GM12878 (cell line): ENCODE data around the gene CLEC4M. TPM values are rescaled to one million over a fixed set of nuclear protein-coding genes. Genes with fewer than 3 reads are reported as not detected.

ENCODE experiments used
- ATAC-seq: fragments of 200-7000 bp; cut with Tn5 transposase; 3 replicates; pipeline ENCODE4 v1.9.1; 2020; ENCODE audit warnings: mild to moderate bottlenecking, moderate library complexity
- BruUV-seq: library from RNA; stranded (reverse); fragments of 400-500 nt; replicated peaks from 2 replicates; lab custom pipeline; 2021; lab: Mats Ljungman, UMichigan
- CTCF ChIA-PET: fragments of 300-600 bp; sonication (Branson Sonifier 250); formaldehyde crosslinking; extraction: SDS; loops from one replicate; lab custom pipeline; 2021; ENCODE audit warnings: inconsistent platforms; lab: Yijun Ruan, JAX
- POLR2A ChIA-PET: fragments of 350-600 bp; formaldehyde crosslinking; extraction: SDS; loops from one replicate; lab custom pipeline; 2021; ENCODE audit warnings: inconsistent platforms; lab: Charles Lee
- RAD21 ChIA-PET: fragments of 300-600 bp; sonication (Branson Sonifier 250); formaldehyde crosslinking; loops from one replicate; lab custom pipeline; 2023; ENCODE audit warnings: antibody characterized with exemption; ENCODE audit not compliant: unreplicated experiment; lab: Charles Lee
- SMC1A ChIA-PET: fragments of 300-600 bp; sonication (Branson Sonifier 250); formaldehyde crosslinking; loops from one replicate; lab custom pipeline; 2023; ENCODE audit not compliant: unreplicated experiment, uncharacterized antibody; lab: Charles Lee
- DNase-seq: peaks from one replicate; pipeline ENCODE4 v3.0.0-alpha.2; 2011; ENCODE audit warnings: low read depth, low spot score
- FAIRE-seq: peaks from 3 replicates; lab custom pipeline; 2011; peaks lifted over from hg19 to GRCh38; lab: Jason Lieb, UNC
- H2AFZ ChIP-seq: 2 replicates; pipeline ENCODE4 v1.6.0; 2011; ENCODE audit warnings: low read depth, low read length, control low read depth; ENCODE audit not compliant: control insufficient read depth
- H3K27ac ChIP-seq: 2 replicates; pipeline ENCODE4 v1.5.1; 2011; ENCODE audit warnings: control low read depth; ENCODE audit not compliant: control insufficient read depth, insufficient read depth
- H3K27me3 ChIP-seq, 2 experiments: replicated peaks in 1 of 2; 2 replicates each; pipeline versions ENCODE4 v1.6.0 to v1.6.1; 2011; ENCODE audit warnings: low read length in 1 of 2; ENCODE audit not compliant: control insufficient read depth in 2 of 2, insufficient read depth in 2 of 2
- H3K36me3 ChIP-seq, 2 experiments: 2 replicates each; pipeline ENCODE4 v1.5.1; 2011; ENCODE audit warnings: low read length in 1 of 2; ENCODE audit not compliant: control insufficient read depth in 2 of 2, insufficient read depth in 2 of 2
- H3K4me1 ChIP-seq: 2 replicates; pipeline ENCODE4 v1.6.1; 2011; ENCODE audit warnings: mild to moderate bottlenecking, low read length, moderate library complexity, mixed read lengths; ENCODE audit not compliant: control insufficient read depth, insufficient read depth
- H3K4me2 ChIP-seq: 2 replicates; pipeline ENCODE4 v1.6.0; 2011; ENCODE audit warnings: control low read depth; ENCODE audit not compliant: control insufficient read depth, insufficient read depth
- H3K4me3 ChIP-seq: fragments of 200-600 bp; sonication (generic); 2 replicates; pipeline ENCODE4 v1.5.1; 2016
- H3K79me2 ChIP-seq: 2 replicates; pipeline ENCODE4 v1.6.0; 2011; ENCODE audit warnings: low read length; ENCODE audit not compliant: control insufficient read depth, insufficient read depth
- H3K9ac ChIP-seq: 2 replicates; pipeline ENCODE4 v1.8.0; 2011; ENCODE audit warnings: low read length, control low read depth, mixed read lengths; ENCODE audit not compliant: control insufficient read depth, insufficient read depth
- H3K9me3 ChIP-seq: replicated peaks from 3 replicates; pipeline ENCODE4 v1.5.1; 2011; ENCODE audit warnings: mild to moderate bottlenecking, low read length; ENCODE audit not compliant: control insufficient read depth, insufficient read depth
- H4K20me1 ChIP-seq: 2 replicates; pipeline ENCODE4 v1.6.0; 2011; ENCODE audit not compliant: control insufficient read depth, insufficient read depth
- ATF7 ChIP-seq: fragments of 450-650 bp; IDR thresholded peaks from 2 replicates; pipeline ENCODE4 v1.6.1; 2016; ENCODE audit warnings: low read depth, mild to moderate bottlenecking
- CHD2 ChIP-seq: IDR thresholded peaks from 2 replicates; pipeline ENCODE4 v1.6.1; 2011; ENCODE audit warnings: low read depth, low read length, improper control_type of control experiment, borderline replicate concordance
- HCFC1 ChIP-seq: fragments of 150-350 bp; IDR thresholded peaks from 2 replicates; pipeline ENCODE4 v1.6.1; 2014; ENCODE audit warnings: low read length
- HDAC2 ChIP-seq: fragments of 200-600 bp; sonication (generic); IDR thresholded peaks from 2 replicates; pipeline ENCODE4 v1.6.1; 2017
- HDAC6 ChIP-seq: fragments of 200-600 bp; sonication (generic); IDR thresholded peaks from one replicate; pipeline ENCODE4 v1.8.0; 2017; ENCODE audit warnings: antibody characterized with exemption; ENCODE audit not compliant: unreplicated experiment
- JUND ChIP-seq: IDR thresholded peaks from 2 replicates; pipeline ENCODE4 v1.6.1; 2012; ENCODE audit warnings: low read depth, mild to moderate bottlenecking, low read length, improper control_type of control experiment, moderate library complexity
- NFIC ChIP-seq: IDR thresholded peaks from 2 replicates; pipeline ENCODE4 v1.6.1; 2012; ENCODE audit warnings: low read depth, mild to moderate bottlenecking, inconsistent platforms, low read length, moderate library complexity
- POLR2A ChIP-seq: IDR thresholded peaks from 2 replicates; pipeline ENCODE4 v1.6.1; 2011; ENCODE audit warnings: low read depth, mild to moderate bottlenecking, low read length
- POLR2AphosphoS2 ChIP-seq: IDR thresholded peaks from 2 replicates; pipeline ENCODE4 v1.6.1; 2011; ENCODE audit warnings: low read depth, mild to moderate bottlenecking, low read length, improper control_type of control experiment, moderate library complexity
- RAD51 ChIP-seq: fragments of 450-650 bp; IDR thresholded peaks from 2 replicates; pipeline ENCODE4 v1.6.1; 2016; ENCODE audit warnings: moderate library complexity, mild to moderate bottlenecking, inconsistent platforms
- RELB ChIP-seq: fragments of 450-650 bp; IDR thresholded peaks from 2 replicates; pipeline ENCODE4 v1.6.1; 2017; ENCODE audit warnings: low read depth, mild to moderate bottlenecking, moderate library complexity
- SUPT20H ChIP-seq: IDR thresholded peaks from 2 replicates; pipeline ENCODE4 v1.6.1; 2011; ENCODE audit warnings: low read depth, mild to moderate bottlenecking, low read length, moderate library complexity, borderline replicate concordance; ENCODE audit not compliant: control insufficient read depth
- SUZ12 ChIP-seq: fragments of 200-600 bp; sonication (generic); IDR thresholded peaks from one replicate; pipeline ENCODE4 v1.6.1; 2018; ENCODE audit warnings: antibody characterized with exemption, mild to moderate bottlenecking; ENCODE audit not compliant: unreplicated experiment
- TAF1 ChIP-seq: IDR thresholded peaks from 2 replicates; pipeline ENCODE4 v1.6.1; 2011; ENCODE audit warnings: mild to moderate bottlenecking, low read depth, low read length, borderline replicate concordance
- ZBTB11 ChIP-seq: fragments of 450-650 bp; formaldehyde crosslinking; IDR thresholded peaks from 2 replicates; pipeline ENCODE4 v1.5.0; 2022; ENCODE audit warnings: mild to moderate bottlenecking, missing genetic modification characterization
- ZBTB4 ChIP-seq: fragments of 450-650 bp; formaldehyde crosslinking; IDR thresholded peaks from 2 replicates; pipeline ENCODE4 v1.4.0; 2022; ENCODE audit warnings: mild to moderate bottlenecking, moderate library complexity
- ZNF384 ChIP-seq: IDR thresholded peaks from 2 replicates; pipeline ENCODE4 v1.6.1; 2012; ENCODE audit warnings: low read depth, mild to moderate bottlenecking, low read length, improper control_type of control experiment, borderline replicate concordance
- ZSCAN29 ChIP-seq: fragments of 450-650 bp; IDR thresholded peaks from 2 replicates; pipeline ENCODE4 v1.6.1; 2017; ENCODE audit warnings: mild to moderate bottlenecking, moderate library complexity
- WGBS: methylation state at CpG from one replicate; pipeline ENCODE4 v1.1.6; 2016; ENCODE audit warnings: low lambda C conversion rate; ENCODE audit not compliant: insufficient replicate concordance, insufficient coverage; ENCODE audit errors: missing lambda C conversion rate; 5-methylcytosine and 5-hydroxymethylcytosine counted together
- in situ Hi-C: fragments of 300-500 bp; cut with MboI; formaldehyde crosslinking; loops from 9 replicates; pipeline ENCODE4 v1.14.3; 2018; ENCODE audit warnings: mixed read lengths
- intact Hi-C: fragments of 100-400 bp; cut with micrococcal nuclease; formaldehyde crosslinking; loops from one replicate; pipeline ENCODE4 v1.14.2; 2022; ENCODE audit not compliant: unreplicated experiment
- polyA plus RNA-seq, 11 experiments: library from polyadenylated mRNA; depleted of rRNA in 4 of 11; unstranded in 6 of 11; stranded (reverse) in 5 of 11; fragments of >200 nt; fragmentation: Nextera tagmentation in 4 of 11; fragmentation: Illumina TruSeq in 1 of 11; extraction: Ambion mirVana in 4 of 11; extraction: Trizol in 1 of 11; gene quantifications; 1 replicate in 1 of 11; 2 replicates in 10 of 11; pipeline versions ENCODE4 v1.2.1 to v1.2.3, GENCODE V29; 2011 to 2016; ENCODE audit warnings: inconsistent platforms in 2 of 11, missing spikeins in 2 of 11, low read depth in 1 of 11
- total RNA-seq, 4 experiments: library from RNA; depleted of rRNA in 3 of 4; stranded (reverse); fragments of >200 nt in 3 of 4; fragmentation: Illumina TruSeq in 1 of 4; extraction: Trizol in 1 of 4; gene quantifications; 2 replicates each; pipeline versions ENCODE4 v1.2.1 to v1.2.3, GENCODE V29; 2013 to 2021

The CLEC4M gene
- total and polyA plus RNA-seq, 10 of the 15 experiments (the other 5 are each of a cell fraction or from before 2014, with no cell fraction given), result 0.11 to 0.42 (median 0.25) TPM; not detected in 1

GRCh38 chr19:7729831-7730285 is 33.2 kb upstream of the CLEC4M start:
- POLR2A ChIA-PET, result no interaction called here
- in situ Hi-C loops (no loop called here), intact Hi-C loops (no loop called here)
- RAD21 ChIA-PET, result no interaction called here
- no peaks in the 10 kb centered on the region for H3K36me3 ChIP-seq
- 29% methylated on average over 25 of the region's 34 CpGs for WGBS
- no peak overlapping the region for H3K9ac ChIP-seq
- no peak overlapping the region for H3K27ac ChIP-seq
- no peaks in the 10 kb centered on the region for H4K20me1 ChIP-seq
- no TSS peak for BruUV-seq
- no peaks in the 10 kb centered on the region; the same call in none of the 2 replicates for H3K4me1 ChIP-seq
- H3K4me2 ChIP-seq, result no peak overlapping the region
- no peak overlapping the region for H3K4me3 ChIP-seq
- H3K27me3 ChIP-seq, result peaks cover 4% of the 10 kb centered on the region in 2 experiments; a peak in 3 of 4 replicates
- SMC1A ChIA-PET, result interaction anchor here (1.0 kb wide), 1 partner anchor 38 kb away, joined by 4 read pairs; no protein-coding TSS in a partner anchor
- H2AFZ ChIP-seq, result no peak overlapping the region
- DNase-seq, result no peak
- CTCF ChIA-PET, result no interaction called here
- no peaks in the 10 kb centered on the region; the same call in 2 of the 3 replicates for H3K9me3 ChIP-seq
- ATAC-seq, result peak; percentile 26
- FAIRE-seq, result no peak
- H3K79me2 ChIP-seq, result no peaks in the 10 kb centered on the region
- TF ChIP-seq ATF7 (no peak), SUPT20H (no peak), POLR2A (no peak), ZNF384 (no peak), RELB (no peak), TAF1 (no peak), HCFC1 (no peak), HDAC6 (no peak), SUZ12 (no peak), CHD2 (no peak), JUND (no peak), ZSCAN29 (no peak), HDAC2 (no peak), POLR2AphosphoS2 (no peak), ZBTB4 (no peak), ZBTB11 (CRISPR knock-in tag) (no peak), RAD51 (no peak), NFIC (no peak)
